PFSK-1 (cell line): ENCODE results near the gene IGDCC3.

Experiments used
- FOXP2 ChIP-seq: optimal IDR thresholded peaks from 2 replicates; pipeline ENCODE3; 2011; ENCODE audit warnings: borderline replicate concordance, control low read depth, inconsistent platforms; ENCODE audit not compliant: insufficient read depth; ENCODE audit errors: extremely low read length, extremely low read depth
- POLR2AphosphoS5 ChIP-seq: IDR thresholded peaks from 2 replicates; pipeline ENCODE4 v1.6.1; 2012; ENCODE audit warnings: low read depth, mild to moderate bottlenecking, control low read depth, low read length, moderate library complexity
- SIN3A ChIP-seq: IDR thresholded peaks from 2 replicates; pipeline ENCODE4 v1.6.1; 2012; ENCODE audit warnings: mild to moderate bottlenecking, low read length, moderate library complexity, borderline replicate concordance; ENCODE audit not compliant: insufficient read depth
- TAF1 ChIP-seq: IDR thresholded peaks from 2 replicates; pipeline ENCODE4 v1.6.1; 2012; ENCODE audit warnings: low read length, control low read depth, borderline replicate concordance; ENCODE audit not compliant: insufficient read depth
- TF ChIP-seq, protein P1 (sequence below), 2 experiments: IDR thresholded peaks; 2 replicates each; pipeline versions ENCODE4 v1.6.1 to v1.8.0; 2011 to 2012; ENCODE audit warnings: low read depth in 2 of 2, low read length in 2 of 2, control low read depth in 1 of 2, inconsistent platforms in 1 of 2, mild to moderate bottlenecking in 1 of 2, moderate library complexity in 1 of 2; ENCODE audit not compliant: insufficient read depth in 1 of 2

IGDCC3 gene

GRCh38 chr15:65278480-65278879 lies 99.3 kb downstream of the IGDCC3 start:
- TF ChIP-seq FOXP2 (no peak), TAF1 (no peak), POLR2AphosphoS5 (no peak), SIN3A (no peak)
- TF ChIP-seq, protein P1, sequence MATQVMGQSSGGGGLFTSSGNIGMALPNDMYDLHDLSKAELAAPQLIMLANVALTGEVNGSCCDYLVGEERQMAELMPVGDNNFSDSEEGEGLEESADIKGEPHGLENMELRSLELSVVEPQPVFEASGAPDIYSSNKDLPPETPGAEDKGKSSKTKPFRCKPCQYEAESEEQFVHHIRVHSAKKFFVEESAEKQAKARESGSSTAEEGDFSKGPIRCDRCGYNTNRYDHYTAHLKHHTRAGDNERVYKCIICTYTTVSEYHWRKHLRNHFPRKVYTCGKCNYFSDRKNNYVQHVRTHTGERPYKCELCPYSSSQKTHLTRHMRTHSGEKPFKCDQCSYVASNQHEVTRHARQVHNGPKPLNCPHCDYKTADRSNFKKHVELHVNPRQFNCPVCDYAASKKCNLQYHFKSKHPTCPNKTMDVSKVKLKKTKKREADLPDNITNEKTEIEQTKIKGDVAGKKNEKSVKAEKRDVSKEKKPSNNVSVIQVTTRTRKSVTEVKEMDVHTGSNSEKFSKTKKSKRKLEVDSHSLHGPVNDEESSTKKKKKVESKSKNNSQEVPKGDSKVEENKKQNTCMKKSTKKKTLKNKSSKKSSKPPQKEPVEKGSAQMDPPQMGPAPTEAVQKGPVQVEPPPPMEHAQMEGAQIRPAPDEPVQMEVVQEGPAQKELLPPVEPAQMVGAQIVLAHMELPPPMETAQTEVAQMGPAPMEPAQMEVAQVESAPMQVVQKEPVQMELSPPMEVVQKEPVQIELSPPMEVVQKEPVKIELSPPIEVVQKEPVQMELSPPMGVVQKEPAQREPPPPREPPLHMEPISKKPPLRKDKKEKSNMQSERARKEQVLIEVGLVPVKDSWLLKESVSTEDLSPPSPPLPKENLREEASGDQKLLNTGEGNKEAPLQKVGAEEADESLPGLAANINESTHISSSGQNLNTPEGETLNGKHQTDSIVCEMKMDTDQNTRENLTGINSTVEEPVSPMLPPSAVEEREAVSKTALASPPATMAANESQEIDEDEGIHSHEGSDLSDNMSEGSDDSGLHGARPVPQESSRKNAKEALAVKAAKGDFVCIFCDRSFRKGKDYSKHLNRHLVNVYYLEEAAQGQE (IDR thresholded peaks at IDR 0.05; ENCODE audit: insufficient read depth in 1 of 2, low read depth in 2 of 2, low read length in 2 of 2), result no peak
